BE2C (cell line): Measurements from ENCODE around the gene PODNL1.

Source experiments
- DNase-seq: peaks from one replicate; pipeline ENCODE4 v3.0.0-alpha.2; 2020
- H3K27me3 ChIP-seq: fragments of 250-450 bp; sonication (Bioruptor Pico); 2 replicates; pipeline ENCODE4 v1.5.1; 2020; ENCODE audit warnings: mild to moderate bottlenecking
- H3K36me3 ChIP-seq: fragments of 250-450 bp; sonication (Bioruptor Pico); 2 replicates; pipeline ENCODE4 v1.5.1; 2020; ENCODE audit warnings: mild to moderate bottlenecking
- H3K4me1 ChIP-seq: fragments of 250-450 bp; sonication (Bioruptor Pico); 2 replicates; pipeline ENCODE4 v1.5.1; 2020
- H3K4me3 ChIP-seq: 2 replicates; pipeline ENCODE4 v1.5.1; 2011; ENCODE audit warnings: low read depth, low read length
- H3K9me3 ChIP-seq: fragments of 250-450 bp; sonication (Bioruptor Pico); 2 replicates; pipeline ENCODE4 v1.5.1; 2020
- CTCF ChIP-seq: IDR thresholded peaks from 2 replicates; pipeline ENCODE4 v1.5.1; 2012; ENCODE audit warnings: mild to moderate bottlenecking, low read depth, low read length

Gene PODNL1

GRCh38 chr19:13932149-13932637 is 6.0 kb downstream of the PODNL1 start:
- DNase-seq = no peak
- Histone ChIP-seq H3K36me3 (no peaks in the 10 kb centered on the region), H3K9me3 (no peaks in the 10 kb centered on the region), H3K27me3 (no peaks in the 10 kb centered on the region), H3K4me1 (no peaks in the 10 kb centered on the region), H3K4me3 (no peak overlapping the region)
- no peak for TF ChIP-seq CTCF

- no peaks in the 10 kb centered on the region for H3K36me3 ChIP-seq
Measured at GRCh38 chr19:13931391-13932148, 6.6 kb downstream of the PODNL1 start.

GRCh38 chr19:13930402-13930801 is 7.8 kb downstream of the PODNL1 start:
- no peaks in the 10 kb centered on the region for H3K27me3 ChIP-seq
- no peak overlapping the region for H3K4me3 ChIP-seq
- no peaks in the 10 kb centered on the region for H3K9me3 ChIP-seq
- no peaks in the 10 kb centered on the region for H3K4me1 ChIP-seq
- no peak for DNase-seq
- no peaks in the 10 kb centered on the region for H3K36me3 ChIP-seq
- no peak for TF ChIP-seq CTCF

More at GRCh38 chr19:13931391-13932148, 6.6 kb downstream of the PODNL1 start:
- Histone ChIP-seq H3K4me1 (no peaks in the 10 kb centered on the region), H3K27me3 (no peaks in the 10 kb centered on the region), H3K4me3 (no peak overlapping the region), H3K9me3 (no peaks in the 10 kb centered on the region)
- no peak for TF ChIP-seq CTCF
- DNase-seq = no peak

GRCh38 chr19:13929956-13930355 is 8.3 kb downstream of the PODNL1 start:
- no peaks in the 10 kb centered on the region for H3K36me3 ChIP-seq
- TF ChIP-seq CTCF = no peak
- DNase-seq = no peak

GRCh38 chr19:13929340-13929739 is 8.9 kb downstream of the PODNL1 start:
- TF ChIP-seq CTCF = no peak
- no peaks in the 10 kb centered on the region for H3K4me1 ChIP-seq
- H3K4me3 ChIP-seq = no peak overlapping the region
- no peak for DNase-seq
- H3K27me3 ChIP-seq = no peaks in the 10 kb centered on the region
- H3K9me3 ChIP-seq = no peaks in the 10 kb centered on the region
- H3K36me3 ChIP-seq = no peaks in the 10 kb centered on the region

More at GRCh38 chr19:13929956-13930355, 8.3 kb downstream of the PODNL1 start:
- H3K27me3 ChIP-seq = no peaks in the 10 kb centered on the region
- H3K4me1 ChIP-seq = no peaks in the 10 kb centered on the region
- H3K9me3 ChIP-seq = no peaks in the 10 kb centered on the region
- no peak overlapping the region for H3K4me3 ChIP-seq

GRCh38 chr19:13926715-13927114 is 11.5 kb downstream of the PODNL1 start:
- TF ChIP-seq CTCF = no peak

More at GRCh38 chr19:13926715-13927114, 11.5 kb downstream of the PODNL1 start:
- no peaks in the 10 kb centered on the region for H3K9me3 ChIP-seq
- no peaks in the 10 kb centered on the region for H3K27me3 ChIP-seq
- DNase-seq = no peak
- no peak overlapping the region for H3K4me3 ChIP-seq
- H3K4me1 ChIP-seq = no peaks in the 10 kb centered on the region
- no peaks in the 10 kb centered on the region; the same call in 1 of the 2 replicates for H3K36me3 ChIP-seq
